ENCODE results near the gene SIK1.
"Not testable (repeated sequence)": the region's sequence is repeated elsewhere in the genome, so short reads cannot be mapped to it uniquely, and the experiment has no call there.

SIK1 gene

GRCh38 chr21:43455717-43456116, 28.8 kb upstream of the SIK1 start:
- not testable (repeated sequence) for H3K27ac ChIP-seq (replicated peaks); H3K27me3 ChIP-seq (ENCODE audit: insufficient read depth, poor library complexity, severe bottlenecking); H3K4me3 ChIP-seq (replicated peaks; ENCODE audit: insufficient read depth, low read length); DNase-seq (ENCODE audit: low read depth in 1 of 2, low spot score in 1 of 2)

GRCh38 chr21:43454176-43454575, 27.2 kb upstream of the SIK1 start:
- DNase-seq (ENCODE audit: low read depth in 1 of 2, low spot score in 1 of 2); H3K27me3 ChIP-seq (ENCODE audit: insufficient read depth, poor library complexity, severe bottlenecking); H3K27ac ChIP-seq (replicated peaks); H3K4me3 ChIP-seq (replicated peaks; ENCODE audit: insufficient read depth, low read length): not testable (repeated sequence)

- H3K27ac ChIP-seq (replicated peaks); DNase-seq (ENCODE audit: low read depth in 1 of 2, low spot score in 1 of 2); H3K27me3 ChIP-seq (ENCODE audit: insufficient read depth, poor library complexity, severe bottlenecking); H3K4me3 ChIP-seq (replicated peaks; ENCODE audit: insufficient read depth, low read length): not testable (repeated sequence)
These were observed 24.9 kb upstream of the SIK1 start for GRCh38 chr21:43451850-43452249.

GRCh38 chr21:43450287-43450686, 23.4 kb upstream of the SIK1 start:
- not testable (repeated sequence) for H3K4me3 ChIP-seq (replicated peaks; ENCODE audit: insufficient read depth, low read length); DNase-seq (ENCODE audit: low read depth in 1 of 2, low spot score in 1 of 2); H3K27ac ChIP-seq (replicated peaks); H3K27me3 ChIP-seq (ENCODE audit: insufficient read depth, poor library complexity, severe bottlenecking)

GRCh38 chr21:43447353-43447977, 20.5 kb upstream of the SIK1 start:
- not testable (repeated sequence) for H3K27me3 ChIP-seq (ENCODE audit: insufficient read depth, poor library complexity, severe bottlenecking); DNase-seq (ENCODE audit: low read depth in 1 of 2, low spot score in 1 of 2); H3K4me3 ChIP-seq (replicated peaks; ENCODE audit: insufficient read depth, low read length); H3K27ac ChIP-seq (replicated peaks)

- DNase-seq (ENCODE audit: low read depth in 1 of 2, low spot score in 1 of 2), result not testable (repeated sequence)
These were observed 19.5 kb upstream of the SIK1 start for GRCh38 chr21:43446277-43446932.

GRCh38 chr21:43444524-43444923, 17.6 kb upstream of the SIK1 start:
- H3K27me3 ChIP-seq (ENCODE audit: insufficient read depth, poor library complexity, severe bottlenecking); H3K27ac ChIP-seq (replicated peaks); H3K4me3 ChIP-seq (replicated peaks; ENCODE audit: insufficient read depth, low read length); DNase-seq (ENCODE audit: low read depth in 1 of 2, low spot score in 1 of 2): not testable (repeated sequence)

More at GRCh38 chr21:43446277-43446932, 19.5 kb upstream of the SIK1 start:
- not testable (repeated sequence) for H3K4me3 ChIP-seq (replicated peaks; ENCODE audit: insufficient read depth, low read length); H3K27ac ChIP-seq (replicated peaks); H3K27me3 ChIP-seq (ENCODE audit: insufficient read depth, poor library complexity, severe bottlenecking)

GRCh38 chr21:43442571-43442970, 15.6 kb upstream of the SIK1 start:
- not testable (repeated sequence) for DNase-seq (ENCODE audit: low read depth in 1 of 2, low spot score in 1 of 2); H3K27me3 ChIP-seq (ENCODE audit: insufficient read depth, poor library complexity, severe bottlenecking); H3K4me3 ChIP-seq (replicated peaks; ENCODE audit: insufficient read depth, low read length); H3K27ac ChIP-seq (replicated peaks)

- not testable (repeated sequence) for DNase-seq (ENCODE audit: low read depth in 1 of 2, low spot score in 1 of 2); H3K4me3 ChIP-seq (replicated peaks; ENCODE audit: insufficient read depth, low read length); H3K27ac ChIP-seq (replicated peaks); H3K27me3 ChIP-seq (ENCODE audit: insufficient read depth, poor library complexity, severe bottlenecking)
These were observed 14.2 kb upstream of the SIK1 start for GRCh38 chr21:43440835-43441727.

GRCh38 chr21:43439316-43440075, 12.6 kb upstream of the SIK1 start:
- H3K4me3 ChIP-seq (replicated peaks; ENCODE audit: insufficient read depth, low read length); H3K27me3 ChIP-seq (ENCODE audit: insufficient read depth, poor library complexity, severe bottlenecking); H3K27ac ChIP-seq (replicated peaks); DNase-seq (ENCODE audit: low read depth in 1 of 2, low spot score in 1 of 2): not testable (repeated sequence)

- not testable (repeated sequence) for DNase-seq (ENCODE audit: low read depth in 1 of 2, low spot score in 1 of 2)
These were observed 9.3 kb upstream of the SIK1 start for GRCh38 chr21:43436272-43436671.

GRCh38 chr21:43433340-43434136, 6.6 kb upstream of the SIK1 start:
- not testable (repeated sequence) for DNase-seq (ENCODE audit: low read depth in 1 of 2, low spot score in 1 of 2); H3K27ac ChIP-seq (replicated peaks); H3K4me3 ChIP-seq (replicated peaks; ENCODE audit: insufficient read depth, low read length); H3K27me3 ChIP-seq (ENCODE audit: insufficient read depth, poor library complexity, severe bottlenecking)

More at GRCh38 chr21:43436272-43436671, 9.3 kb upstream of the SIK1 start:
- not testable (repeated sequence) for H3K27me3 ChIP-seq (ENCODE audit: insufficient read depth, poor library complexity, severe bottlenecking); H3K4me3 ChIP-seq (replicated peaks; ENCODE audit: insufficient read depth, low read length); H3K27ac ChIP-seq (replicated peaks)

GRCh38 chr21:43430830-43431416, 4.0 kb upstream of the SIK1 start:
- H3K27ac ChIP-seq (replicated peaks); H3K27me3 ChIP-seq (ENCODE audit: insufficient read depth, poor library complexity, severe bottlenecking); H3K4me3 ChIP-seq (replicated peaks; ENCODE audit: insufficient read depth, low read length); DNase-seq (ENCODE audit: low read depth in 1 of 2, low spot score in 1 of 2): not testable (repeated sequence)
